ENCODE data around the gene GSDME.

Gene GSDME

DNA sequence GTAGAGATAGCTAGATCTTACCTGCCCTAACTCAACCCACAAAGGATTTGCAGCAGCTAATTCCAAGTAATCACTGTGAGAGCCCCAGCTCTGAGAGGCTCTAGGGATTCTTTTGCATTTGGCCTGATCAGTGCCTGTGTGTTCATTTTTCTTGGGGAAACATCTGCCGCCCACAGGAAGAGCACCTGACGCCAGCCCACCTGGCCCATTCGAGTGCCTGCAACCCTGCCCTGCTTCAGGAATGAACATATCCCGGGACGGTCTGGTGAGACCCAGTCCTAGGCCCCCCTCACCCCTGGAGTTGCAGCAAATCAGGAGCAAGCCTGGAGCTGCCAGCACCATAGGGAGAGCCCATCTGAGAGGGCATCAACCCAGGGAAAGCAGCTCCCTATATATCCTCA is 38.8 kb downstream of the GSDME start:
- DNase-seq = no peak

DNA sequence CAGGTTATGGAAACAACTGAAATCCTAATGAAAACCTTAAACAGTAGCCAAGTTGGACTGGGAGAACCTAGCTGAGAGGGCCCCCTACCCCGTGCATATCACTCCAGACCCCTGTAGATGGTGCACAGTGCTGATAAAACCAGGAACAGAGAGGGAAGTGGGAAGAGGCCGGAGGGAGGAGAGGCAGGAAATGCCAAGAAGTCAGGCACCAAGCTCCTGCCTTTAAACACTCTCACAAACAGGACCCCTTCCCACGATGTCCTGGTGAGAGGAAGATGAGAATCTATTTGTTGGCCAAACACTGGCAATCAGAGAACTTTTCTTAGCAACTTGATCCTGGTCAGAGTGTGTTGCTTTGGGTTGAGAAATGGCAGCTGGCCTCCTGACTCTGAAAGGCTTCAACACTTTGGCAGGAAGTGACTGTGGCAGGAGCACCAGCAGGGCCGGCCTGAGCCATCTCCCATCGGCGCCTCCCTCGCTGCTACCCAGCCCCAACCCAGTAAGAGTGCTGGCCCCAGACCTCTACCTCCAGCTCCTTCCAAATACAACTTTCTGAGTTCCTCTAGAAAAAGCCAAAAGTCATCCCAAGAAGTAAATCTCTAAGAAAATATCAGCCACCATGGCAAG is 39.5 kb downstream of the GSDME start:
- DNase-seq = no peak

GRCh38 chr7:24717247-24717622 is 40.0 kb downstream of the GSDME start:
- no peak for DNase-seq

GRCh38 chr7:24716480-24717246 is 40.6 kb downstream of the GSDME start:
- no peak for DNase-seq

DNA sequence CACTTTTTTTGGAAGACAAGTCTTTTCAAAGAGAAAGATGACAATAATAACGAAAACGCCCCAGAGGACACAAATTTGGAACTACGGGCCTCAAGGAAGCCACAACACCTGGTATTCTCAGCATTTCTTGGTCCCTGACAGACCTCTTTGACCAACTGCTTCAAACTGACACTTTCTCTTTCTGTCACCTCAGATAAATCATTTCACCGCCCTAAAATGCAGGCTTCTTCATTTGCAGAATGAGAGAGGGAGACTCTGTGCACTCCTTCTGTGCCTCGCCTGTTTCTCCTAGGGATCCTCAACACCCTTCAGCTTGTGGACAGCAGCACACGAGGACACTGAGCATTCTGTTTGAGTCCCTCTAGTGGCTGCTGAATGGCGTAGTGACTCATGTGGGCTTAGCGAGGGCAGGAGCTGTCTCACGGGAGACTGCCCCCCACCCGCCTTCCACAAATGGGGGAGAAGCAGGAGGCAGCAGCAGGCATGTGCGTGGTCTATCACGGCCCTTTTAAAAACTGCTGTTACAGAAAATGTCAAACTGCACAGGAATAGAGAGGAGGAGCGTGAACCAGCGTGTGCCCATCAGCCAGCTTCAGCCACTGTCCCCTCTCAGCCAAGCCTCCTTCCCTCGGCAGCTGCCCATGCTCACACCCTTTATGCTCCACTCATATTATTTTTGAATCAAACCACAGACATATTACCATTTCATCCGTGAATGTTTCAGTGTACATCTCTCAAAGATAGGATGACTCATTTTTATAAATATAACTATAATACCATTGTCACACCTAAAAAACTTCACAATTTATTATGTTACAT is 41.4 kb downstream of the GSDME start:
- no peak for DNase-seq

DNA sequence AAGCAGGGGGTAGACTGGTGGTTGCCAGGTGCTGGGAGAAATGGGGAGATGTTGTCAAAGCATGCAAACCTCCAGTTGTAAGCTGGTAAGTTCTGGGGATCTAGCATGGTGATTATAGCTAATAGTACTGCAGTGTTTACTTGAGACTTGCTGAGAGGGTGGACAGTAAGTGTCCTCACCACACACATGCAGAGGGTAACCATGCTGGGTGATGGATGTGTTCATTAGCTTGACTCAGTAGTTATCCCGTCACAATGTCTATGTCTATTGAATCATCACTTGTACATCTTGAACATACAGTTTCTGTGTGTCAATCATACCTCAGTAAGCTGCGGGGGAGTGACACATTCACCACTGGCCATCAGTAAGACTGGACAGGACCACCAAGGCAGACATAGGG is 42.1 kb downstream of the GSDME start:
- DNase-seq = no peak

DNA sequence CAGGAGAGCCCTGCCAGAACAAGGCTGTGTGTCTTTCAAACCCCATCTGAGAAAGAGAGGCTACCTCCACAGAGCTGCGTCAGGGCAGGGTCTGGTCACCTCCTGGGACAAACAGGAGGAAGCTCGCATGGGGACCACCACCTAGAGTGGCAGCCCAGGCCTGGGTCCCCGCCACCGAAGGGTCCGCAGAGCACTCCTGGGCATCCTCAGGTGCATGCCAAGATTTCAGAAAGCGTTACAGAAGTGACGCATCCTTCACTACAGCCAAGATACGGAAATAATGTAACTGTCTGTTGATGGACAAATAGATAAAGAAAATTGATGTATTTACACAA is 42.6 kb downstream of the GSDME start:
- DNase-seq = no peak

DNA sequence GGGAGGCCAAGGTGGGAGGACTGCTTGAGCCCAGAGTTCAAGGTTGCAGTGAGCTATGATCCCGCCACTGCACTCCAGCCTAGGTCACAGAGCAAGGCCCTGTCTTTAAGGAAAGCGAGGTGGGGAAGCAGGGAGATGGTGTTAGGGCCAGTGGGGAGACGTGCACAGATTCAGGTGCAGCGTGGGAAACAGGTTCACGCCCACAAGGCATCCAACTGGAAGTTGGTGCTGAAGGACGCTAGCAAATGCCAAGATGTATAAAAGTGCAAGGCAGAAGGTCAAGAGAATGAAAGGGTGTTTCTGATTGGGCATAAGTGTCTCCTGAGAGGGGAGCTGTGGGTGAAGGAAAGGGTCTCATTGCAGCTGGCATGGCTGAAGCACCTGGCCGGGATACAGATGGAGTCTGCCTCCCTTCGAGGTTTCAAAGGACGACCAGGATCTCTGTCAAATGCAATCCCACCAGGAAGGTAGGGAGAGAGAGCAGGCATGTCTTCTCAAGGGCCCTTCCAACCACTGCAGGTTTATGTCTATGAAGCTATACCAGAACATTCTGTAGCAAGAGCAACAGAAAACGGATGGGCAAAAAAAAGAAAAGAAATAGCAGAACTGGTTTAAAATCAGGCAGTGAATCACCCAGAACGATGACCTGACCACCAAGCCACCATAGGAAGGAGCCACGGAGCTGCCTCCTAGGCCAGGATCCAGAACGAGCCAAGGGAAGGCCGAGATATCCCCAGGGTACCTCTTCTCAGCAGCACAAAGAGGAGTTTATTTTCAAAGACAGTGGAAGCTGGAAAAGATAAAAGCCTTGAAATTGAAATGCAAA is 43.2 kb downstream of the GSDME start:
- DNase-seq = no peak

DNA sequence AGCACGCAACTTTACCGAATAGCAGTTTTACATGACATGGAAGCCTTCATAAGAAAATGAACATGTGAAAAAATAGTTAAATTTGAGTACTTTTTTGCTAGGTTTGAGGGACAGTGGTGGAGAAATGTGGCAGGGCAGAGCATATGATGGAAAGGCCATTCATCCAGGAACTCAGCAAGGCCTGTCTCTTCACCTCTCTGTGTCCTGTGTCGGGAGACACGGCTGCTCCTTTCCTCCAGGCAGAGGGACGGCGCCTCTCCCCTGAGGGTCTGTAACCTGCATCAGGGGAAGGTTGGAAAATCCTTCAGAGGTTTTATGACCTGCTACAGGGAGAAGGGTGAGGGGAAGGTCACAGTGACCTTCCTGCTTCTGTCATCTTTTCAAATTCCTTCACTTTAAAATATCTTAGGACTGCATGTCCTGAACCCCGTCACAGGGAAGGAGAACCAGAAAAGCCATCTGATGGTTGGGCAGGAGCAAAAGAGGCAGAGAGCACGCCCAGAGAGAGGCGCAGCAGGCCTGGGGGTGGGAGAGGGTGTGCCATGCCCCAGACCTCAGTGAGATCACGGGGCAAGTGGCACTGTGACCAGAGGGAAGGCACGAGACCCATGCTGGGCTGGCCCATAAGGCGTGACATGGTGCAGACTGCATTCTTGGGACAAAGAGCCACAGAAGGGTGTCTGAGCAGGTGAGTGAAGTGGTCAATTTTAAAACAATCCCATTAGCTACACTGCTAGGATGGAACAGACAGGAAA is 44.0 kb downstream of the GSDME start:
- no peak for DNase-seq

- DNase-seq = no peak
Measured at GRCh38 chr7:24709585-24710360, 47.5 kb downstream of the GSDME start.

GRCh38 chr7:24709051-24709450 is 48.2 kb downstream of the GSDME start:
- DNase-seq = no peak

DNA sequence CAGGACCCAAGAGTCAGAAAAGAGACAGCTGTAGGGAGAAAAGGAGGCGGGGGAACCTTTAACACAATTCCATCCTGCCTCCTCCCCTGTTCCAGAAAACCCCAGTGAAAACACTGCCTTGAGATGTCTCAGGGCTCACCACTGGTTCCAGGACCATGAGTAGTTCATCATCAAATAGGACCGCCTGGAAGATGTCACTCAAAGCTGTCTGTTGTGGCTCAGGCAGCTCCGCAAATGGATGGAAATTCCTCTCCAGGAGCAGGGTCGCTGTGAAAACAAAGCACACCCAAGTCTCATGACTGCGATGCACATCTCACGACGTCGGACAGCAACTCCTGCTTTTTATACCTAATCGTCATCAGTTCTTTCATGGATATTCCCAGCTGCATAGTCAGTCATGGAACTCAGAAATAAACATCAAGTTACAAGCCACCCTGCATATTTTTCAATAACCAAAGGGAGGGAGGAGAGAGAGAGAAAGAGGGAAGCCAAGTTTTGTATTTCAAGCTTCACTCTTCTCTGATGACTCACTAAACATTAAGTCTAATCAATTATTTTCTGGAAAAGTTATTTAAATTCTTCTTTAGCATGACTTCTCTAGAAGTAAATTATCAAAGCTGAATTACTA is 49.2 kb downstream of the GSDME start:
- DNase-seq = no peak

GRCh38 chr7:24706211-24707170 is 50.8 kb downstream of the GSDME start:
- DNase-seq = no peak

DNA sequence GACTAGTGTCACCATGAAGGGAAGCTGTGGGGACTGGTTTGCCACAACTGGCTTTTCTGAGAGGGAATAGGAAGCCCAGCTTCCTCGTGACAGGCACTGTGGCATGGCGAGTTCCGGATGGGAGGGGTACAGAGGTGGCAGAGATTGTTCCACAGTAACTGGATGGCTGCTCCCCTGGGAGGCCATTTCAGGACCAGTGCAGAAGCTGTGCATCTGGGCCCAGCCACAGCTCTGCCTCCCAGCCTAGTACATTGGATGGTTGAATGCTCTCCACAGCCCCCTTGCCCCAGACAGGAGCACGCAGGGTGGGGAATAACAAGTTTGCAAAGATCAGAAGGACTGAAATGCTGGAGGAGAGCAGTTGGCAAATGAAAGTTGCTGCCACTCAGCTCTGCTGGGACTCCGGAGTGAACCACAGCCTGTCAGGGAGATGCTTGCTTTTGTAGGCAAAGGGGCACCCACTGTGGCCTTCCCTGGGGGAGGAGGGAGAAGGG is 51.8 kb downstream of the GSDME start:
- no peak for DNase-seq

GRCh38 chr7:24704311-24704710 is 53.0 kb downstream of the GSDME start:
- DNase-seq = no peak

DNA sequence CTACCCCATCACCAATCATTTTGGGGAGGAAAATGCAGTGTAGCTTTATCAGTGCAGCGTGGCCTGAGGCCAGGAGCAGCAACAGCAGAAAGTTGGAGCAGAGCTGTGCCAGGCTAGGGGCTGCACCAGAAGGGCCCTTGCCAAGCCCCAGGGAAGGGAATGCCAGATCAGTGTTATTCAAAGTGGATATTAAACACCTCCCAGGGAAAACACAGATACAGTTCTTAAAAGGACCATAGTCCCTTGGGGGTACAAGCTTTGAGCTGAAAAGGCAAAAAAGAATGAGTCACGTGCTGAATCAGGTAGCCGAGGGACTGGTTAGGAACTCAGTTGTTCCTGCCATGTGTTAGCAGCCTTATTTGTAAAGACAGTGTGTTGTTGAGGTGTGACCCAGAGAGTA is 54.0 kb downstream of the GSDME start:
- DNase-seq = no peak

- DNase-seq = no peak
Measured at GRCh38 chr7:24702755-24703154, 54.5 kb downstream of the GSDME start.

- no peak for DNase-seq
Measured at GRCh38 chr7:24701261-24702235, 55.7 kb downstream of the GSDME start.
